Transverse colon (tissue), 3 donors: ENCODE measurements around the gene CHCHD6.

Experiments used
- CTCF ChIP-seq, 5 experiments: fragments of 200-600 bp in 3 of 5; fragments of 450-650 bp in 2 of 5; sonication (generic) in 3 of 5; IDR thresholded peaks; 1 replicate in 2 of 5; 2 replicates in 3 of 5; pipeline ENCODE4 v1.5.1; 2016 to 2017; ENCODE audit warnings: antibody characterized with exemption in 5 of 5, inconsistent platforms in 3 of 5, mild to moderate bottlenecking in 2 of 5, moderate library complexity in 1 of 5
- POLR2A ChIP-seq: fragments of 450-650 bp; IDR thresholded peaks from one replicate; pipeline ENCODE4 v1.6.1; 2016; ENCODE audit warnings: antibody characterized with exemption, mild to moderate bottlenecking, moderate library complexity

DNA sequence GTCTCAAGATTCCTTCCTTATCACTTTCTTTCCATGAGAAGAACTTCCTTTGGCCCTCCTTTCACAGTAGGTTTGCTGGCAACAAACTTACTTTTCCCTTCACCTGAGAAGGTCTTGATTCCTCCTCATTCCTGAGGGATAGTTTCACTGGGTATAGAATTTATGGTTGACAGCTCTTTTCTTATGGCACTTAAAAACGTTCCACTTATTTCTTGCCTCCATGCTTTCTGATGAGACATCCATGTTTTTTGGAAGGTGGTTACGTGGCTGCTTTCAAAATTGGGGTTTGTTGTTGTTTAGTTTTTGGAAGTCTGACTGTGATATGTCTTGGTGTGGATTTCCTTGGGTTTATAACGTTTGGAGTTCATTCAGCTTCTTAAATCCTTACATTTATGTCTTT, 270.7 kb downstream of the CHCHD6 start:
- TF ChIP-seq CTCF (IDR thresholded peaks at IDR 0.05), result no peak
- TF ChIP-seq POLR2A, result no peak
